Kidney (tissue), 14 donors: ENCODE measurements around the gene LSM14A. TPM values are rescaled to one million over a fixed set of nuclear protein-coding genes. Genes with fewer than 3 reads are reported as not detected.

Source experiments
- DNase-seq, 5 donors: peaks; one replicate each; pipeline ENCODE4 v3.0.0-alpha.2; 2013 to 2020
- FAIRE-seq: peaks from 2 replicates; lab custom pipeline; 2012; peaks lifted over from hg19 to GRCh38; lab: Jason Lieb, UNC
- H3K27ac ChIP-seq, 2 donors: one replicate each; pipeline ENCODE4 v1.7.0; 2013; ENCODE audit warnings: low read depth in 2 of 2, low read length in 2 of 2, inconsistent platforms in 1 of 2
- H3K27me3 ChIP-seq: one replicate; pipeline ENCODE4 v1.7.1; 2013; ENCODE audit warnings: low read length, inconsistent platforms; ENCODE audit not compliant: control insufficient read depth, insufficient read depth
- H3K36me3 ChIP-seq, 3 donors: one replicate each; pipeline versions ENCODE4 v1.7.0 to v1.7.1; 2013; ENCODE audit warnings: low read length in 3 of 3, control low read depth in 1 of 3, inconsistent platforms in 1 of 3; ENCODE audit not compliant: insufficient read depth in 3 of 3, control insufficient read depth in 2 of 3
- H3K4me1 ChIP-seq, 3 donors: one replicate each; pipeline versions ENCODE4 v1.7.0 to v1.7.1; 2013; ENCODE audit warnings: low read length in 3 of 3, inconsistent platforms in 1 of 3, low read depth in 1 of 3; ENCODE audit not compliant: control insufficient read depth in 2 of 3, insufficient read depth in 2 of 3
- H3K4me3 ChIP-seq, 3 donors: one replicate each; pipeline versions ENCODE4 v1.7.0 to v1.8.1; 2013; ENCODE audit warnings: low read length in 3 of 3, control low read depth in 1 of 3, inconsistent platforms in 1 of 3
- H3K9ac ChIP-seq, 3 donors: one replicate each; pipeline versions ENCODE4 v1.7.0 to v1.7.1; 2013; ENCODE audit warnings: low read length in 3 of 3, control low read depth in 1 of 3, inconsistent platforms in 1 of 3
- H3K9me3 ChIP-seq, 3 donors: one replicate each; pipeline versions ENCODE4 v1.7.0 to v1.7.1; 2013; ENCODE audit warnings: low read length in 3 of 3, control low read depth in 1 of 3, inconsistent platforms in 1 of 3; ENCODE audit not compliant: control insufficient read depth in 2 of 3, insufficient read depth in 1 of 3
- intact Hi-C: fragments of 100-400 bp; cut with DNase I; formaldehyde crosslinking; loops from one replicate; pipeline ENCODE4 v1.11.1; 2022
- polyA plus RNA-seq: library from polyadenylated mRNA; stranded (reverse); fragments of 350-450 nt; fragmentation: Illumina TruSeq; extraction: RNeasy Lipid Tissue Mini Kit (QIAGEN cat#74804); gene quantifications from one replicate; pipeline ENCODE4 v1.2.3, GENCODE V29; 2014; ENCODE audit warnings: low read depth, low replicate concordance; ENCODE audit not compliant: insufficient read depth
- total RNA-seq: library from RNA; stranded (reverse); fragmentation: NEBNext Ultra II Directional; extraction: Animal tissue kit (Norgen Biotek cat#: 25700); gene quantifications from one replicate; pipeline ENCODE4 v1.2.1, GENCODE V29; 2021
- TF ChIP-seq, protein P1 (sequence below): IDR thresholded peaks from 3 replicates; pipeline ENCODE4 v1.5.1; 2012; ENCODE audit warnings: mild to moderate bottlenecking, moderate library complexity, borderline replicate concordance; ENCODE audit not compliant: insufficient read depth; ENCODE audit errors: extremely low read depth
- donor health status: control.
- donor health status: control.
- donor health status: control.
- donor health status: control.
- donor health status: control.
- donor health status: DM: yes; HTN: yes; CAD: no.
- donor health status: Normal renal cell carcinoma (clear cell type).

The LSM14A gene
- total and polyA plus RNA-seq, 2 donors from 2014 or later = 49.3 to 114 TPM

DNA sequence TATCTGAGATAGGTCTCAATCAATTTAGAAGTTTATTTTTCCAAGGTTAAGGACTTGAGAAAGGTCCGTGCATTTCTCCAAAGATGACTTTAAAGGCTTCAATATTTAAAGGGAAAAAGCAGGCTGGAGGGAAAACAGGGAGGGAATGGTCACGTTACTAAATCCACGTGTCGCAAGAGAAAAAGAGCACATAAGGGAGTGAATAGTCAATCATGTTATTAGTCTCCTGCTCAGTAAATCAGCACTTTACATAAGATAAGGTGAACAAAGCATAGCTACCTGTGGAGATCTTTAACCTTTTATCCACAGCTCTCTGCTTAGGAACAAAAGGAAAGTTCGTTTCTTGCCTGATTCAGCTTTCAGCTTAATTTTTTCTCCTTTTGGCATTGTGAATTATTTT lies 31.3 kb upstream of the LSM14A start:
- Histone ChIP-seq H3K4me1 (no peaks in the 10 kb centered on the region), H3K9ac (no peak overlapping the region), H3K36me3 (no peaks in the 10 kb centered on the region), H3K4me3 (no peak overlapping the region), H3K9me3 (no peaks in the 10 kb centered on the region), H3K27ac (no peak overlapping the region), H3K27me3 (no peaks in the 10 kb centered on the region)
- DNase-seq = no peak
- intact Hi-C loops = no loop called here
- FAIRE-seq = no peak
- TF ChIP-seq, protein P1, sequence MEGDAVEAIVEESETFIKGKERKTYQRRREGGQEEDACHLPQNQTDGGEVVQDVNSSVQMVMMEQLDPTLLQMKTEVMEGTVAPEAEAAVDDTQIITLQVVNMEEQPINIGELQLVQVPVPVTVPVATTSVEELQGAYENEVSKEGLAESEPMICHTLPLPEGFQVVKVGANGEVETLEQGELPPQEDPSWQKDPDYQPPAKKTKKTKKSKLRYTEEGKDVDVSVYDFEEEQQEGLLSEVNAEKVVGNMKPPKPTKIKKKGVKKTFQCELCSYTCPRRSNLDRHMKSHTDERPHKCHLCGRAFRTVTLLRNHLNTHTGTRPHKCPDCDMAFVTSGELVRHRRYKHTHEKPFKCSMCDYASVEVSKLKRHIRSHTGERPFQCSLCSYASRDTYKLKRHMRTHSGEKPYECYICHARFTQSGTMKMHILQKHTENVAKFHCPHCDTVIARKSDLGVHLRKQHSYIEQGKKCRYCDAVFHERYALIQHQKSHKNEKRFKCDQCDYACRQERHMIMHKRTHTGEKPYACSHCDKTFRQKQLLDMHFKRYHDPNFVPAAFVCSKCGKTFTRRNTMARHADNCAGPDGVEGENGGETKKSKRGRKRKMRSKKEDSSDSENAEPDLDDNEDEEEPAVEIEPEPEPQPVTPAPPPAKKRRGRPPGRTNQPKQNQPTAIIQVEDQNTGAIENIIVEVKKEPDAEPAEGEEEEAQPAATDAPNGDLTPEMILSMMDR = no peak

DNA sequence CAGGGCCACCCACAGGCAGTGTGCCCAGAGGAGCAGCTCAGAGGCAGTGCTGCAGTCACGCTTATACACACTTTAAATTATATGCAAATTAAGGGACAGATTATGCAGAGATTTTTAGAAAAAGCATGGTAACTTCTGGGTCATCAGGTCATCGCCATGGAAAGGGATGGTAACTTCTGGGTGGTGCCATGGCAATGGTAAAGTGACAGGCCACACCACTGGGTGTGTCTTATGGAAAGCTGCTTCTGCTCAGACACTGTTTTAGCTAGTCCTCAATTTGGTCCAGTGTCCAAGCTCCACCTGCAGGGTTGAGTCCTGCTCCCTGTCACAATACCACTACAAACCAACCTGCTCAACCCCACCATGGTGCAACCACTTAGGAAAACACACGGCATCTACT lies 29.9 kb upstream of the LSM14A start:
- TF ChIP-seq, protein P1 = no peak
- Histone ChIP-seq H3K27ac (no peak overlapping the region), H3K9ac (no peak overlapping the region), H3K36me3 (no peaks in the 10 kb centered on the region), H3K4me1 (no peaks in the 10 kb centered on the region), H3K27me3 (no peaks in the 10 kb centered on the region), H3K4me3 (no peak overlapping the region), H3K9me3 (no peaks in the 10 kb centered on the region)
- intact Hi-C loops = no loop called here
- FAIRE-seq (no peak), DNase-seq (no peak)

DNA sequence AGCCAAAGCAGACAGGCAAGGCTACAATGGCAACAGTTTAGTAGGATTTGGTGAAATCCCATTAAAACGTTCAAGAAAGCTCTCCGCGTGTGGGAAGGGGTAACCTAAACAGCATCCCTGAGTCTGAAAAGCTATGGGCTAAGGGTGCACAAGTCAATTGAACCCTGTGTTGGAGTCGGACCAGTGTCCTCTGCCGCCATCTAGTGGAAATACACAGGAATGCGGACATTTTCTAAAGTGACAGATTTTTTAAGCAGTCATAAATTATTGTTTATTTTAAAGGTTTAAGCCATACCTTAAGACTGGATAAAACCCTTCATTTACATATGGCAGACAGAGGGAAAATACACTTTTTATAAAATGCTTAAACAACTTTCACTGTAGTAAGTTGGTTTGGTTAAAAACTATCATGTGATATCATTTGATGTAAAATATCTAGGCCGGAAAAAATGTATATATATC lies 26.5 kb upstream of the LSM14A start:
- intact Hi-C loops = no loop called here
- peak in 4 of 5 donors; percentile 66 to 80 (median 70) for DNase-seq
- no peak overlapping the region for H3K27ac ChIP-seq

More for the DNA sequence above, 26.5 kb upstream of the LSM14A start:
- Histone ChIP-seq H3K36me3 (no peaks in the 10 kb centered on the region), H3K4me1 (no peaks in the 10 kb centered on the region), H3K9me3 (no peaks in the 10 kb centered on the region), H3K27me3 (no peaks in the 10 kb centered on the region), H3K9ac (no peak overlapping the region), H3K4me3 (no peak overlapping the region)
- TF ChIP-seq, protein P1 = peak; percentile 79
- FAIRE-seq = no peak
